HG02678 (cell line): ENCODE results near the gene MAP3K15.
A peak's percentile ranks its signal among the peaks of the same experiment; 100 is the strongest.

Source experiments
- ATAC-seq: cut with Tn5 transposase; IDR thresholded peaks from one replicate; pipeline ENCODE4 v1.9.1; 2021; ENCODE audit warnings: mild to moderate bottlenecking, moderate library complexity; ENCODE audit not compliant: unreplicated experiment

Gene MAP3K15

GRCh38 chrX:19350941-19351384, 164.3 kb downstream of the MAP3K15 start:
- peak; percentile 98 for ATAC-seq

GRCh38 chrX:19349264-19349663, 166.0 kb downstream of the MAP3K15 start:
- ATAC-seq: no peak

- no peak for ATAC-seq
These were observed 167.4 kb downstream of the MAP3K15 start for GRCh38 chrX:19347916-19348315.

DNA sequence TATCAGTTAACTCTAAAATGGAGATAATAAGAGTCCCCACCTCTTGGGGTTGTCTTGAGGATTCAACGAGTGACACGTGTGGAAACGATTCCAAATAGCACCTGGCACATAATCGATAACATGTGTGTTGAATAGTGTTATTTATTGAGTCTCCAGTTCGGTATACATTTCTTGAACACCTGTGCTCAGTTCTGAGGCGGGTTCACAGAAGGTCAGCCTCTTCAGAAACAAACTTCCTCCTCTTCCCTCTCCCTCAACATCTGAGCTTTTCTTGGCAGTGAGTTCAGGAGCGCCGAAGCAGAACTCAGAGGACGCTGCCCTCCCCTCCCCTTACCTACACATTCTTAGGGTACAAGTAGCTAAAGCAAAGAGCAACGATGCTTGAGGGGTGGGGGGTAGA, 170.6 kb downstream of the MAP3K15 start:
- ATAC-seq: no peak

DNA sequence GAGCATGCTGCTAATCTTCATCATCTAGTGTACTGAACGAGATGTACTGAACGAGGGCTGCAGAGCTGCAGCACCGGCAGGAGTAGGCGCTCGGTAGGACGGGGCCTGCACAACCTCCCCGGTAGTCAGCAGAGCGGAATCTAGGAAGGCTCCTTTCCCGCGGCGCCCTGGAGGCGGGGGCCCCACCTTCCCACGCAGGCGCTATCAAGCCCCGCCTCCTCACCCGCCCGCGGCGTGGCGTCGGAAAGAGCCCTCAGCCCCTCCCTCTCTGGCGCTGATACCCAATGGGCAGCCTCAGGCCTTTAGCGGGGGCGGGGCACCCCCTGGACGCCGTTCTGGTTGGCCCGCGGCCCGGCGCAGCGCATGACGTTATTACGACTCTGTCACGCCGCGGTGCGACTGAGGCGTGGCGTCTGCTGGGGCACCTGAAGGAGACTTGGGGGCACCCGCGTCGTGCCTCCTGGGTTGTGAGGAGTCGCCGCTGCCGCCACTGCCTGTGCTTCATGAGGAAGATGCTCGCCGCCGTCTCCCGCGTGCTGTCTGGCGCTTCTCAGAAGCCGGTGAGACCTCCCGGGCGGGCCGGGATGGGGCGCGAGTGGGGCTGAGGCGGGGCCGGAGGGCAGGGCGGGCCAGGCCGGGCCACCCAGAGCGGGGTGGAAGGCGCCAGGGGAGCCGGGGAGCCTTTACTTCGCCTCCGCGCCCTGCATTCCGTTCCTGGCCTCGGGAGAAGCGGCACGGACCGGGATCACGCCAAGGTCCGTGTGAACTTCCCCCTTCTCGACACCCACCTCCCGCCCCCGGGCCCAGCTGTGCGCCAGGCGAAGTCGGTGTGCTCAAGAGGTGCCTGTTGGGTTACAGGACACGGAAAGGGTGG, 171.5 kb downstream of the MAP3K15 start, which contains the start of gene PDHA1:
PDHA1 (plus strand) TSS at position 393 of the 874 bp plus-strand sequence; CDS start at position 504, 111 bp downstream.
- peak; percentile 98 for ATAC-seq

DNA sequence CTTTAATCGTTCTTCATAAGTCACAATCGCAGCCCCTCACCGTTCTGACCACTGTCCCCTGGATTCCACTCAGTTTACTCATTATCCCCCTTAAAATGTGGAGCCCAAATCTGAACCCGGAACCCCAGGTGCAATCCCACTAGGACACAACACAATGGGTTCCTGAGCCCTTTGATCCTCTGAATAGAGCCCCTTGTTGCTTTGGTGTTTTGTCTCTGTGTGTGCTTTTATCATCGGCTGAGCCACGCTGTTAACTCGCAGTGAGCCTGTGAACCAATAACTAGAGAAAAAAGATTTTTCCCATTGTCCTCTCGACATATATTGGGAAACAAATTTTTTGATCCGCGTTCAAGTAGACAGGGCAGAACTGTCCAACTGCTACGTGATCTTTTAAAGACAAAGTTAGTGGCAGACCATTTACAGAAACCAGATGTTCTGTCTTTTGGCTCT, 172.2 kb downstream of the MAP3K15 start:
- no peak for ATAC-seq

- no peak for ATAC-seq
These were observed 172.9 kb downstream of the MAP3K15 start for GRCh38 chrX:19342331-19342906.

DNA sequence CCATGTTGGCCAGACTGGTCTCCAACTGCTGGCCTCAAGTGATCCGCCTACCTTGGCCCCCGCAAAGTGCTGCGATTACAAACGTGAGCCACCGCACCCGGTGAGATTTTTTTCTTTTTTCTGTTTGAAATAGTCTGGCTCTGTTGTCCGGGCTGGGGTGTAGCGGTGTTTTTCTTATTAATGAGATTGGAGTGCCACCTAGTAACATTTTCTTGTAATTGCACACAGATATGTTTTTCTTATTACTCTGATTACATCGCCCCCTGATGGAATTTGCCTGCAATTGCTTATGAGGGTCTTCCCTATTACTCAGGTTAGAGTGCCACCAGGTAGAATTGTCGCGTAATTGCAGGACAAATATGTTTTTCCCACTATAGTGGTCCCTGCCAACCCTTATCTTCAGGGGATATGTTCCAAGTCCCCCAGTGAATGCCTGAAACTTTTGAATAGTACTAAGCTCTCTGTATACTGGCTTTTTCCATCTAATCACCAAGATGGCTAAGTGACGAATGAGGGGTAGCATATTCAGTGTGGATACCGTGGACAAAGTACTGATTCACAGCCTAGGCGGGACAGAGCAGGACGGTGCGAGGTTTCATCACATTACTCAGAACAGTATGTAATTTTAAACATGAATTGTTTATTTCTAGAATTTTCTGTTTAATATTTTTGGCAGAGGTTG, 180.2 kb downstream of the MAP3K15 start:
- no peak for ATAC-seq

DNA sequence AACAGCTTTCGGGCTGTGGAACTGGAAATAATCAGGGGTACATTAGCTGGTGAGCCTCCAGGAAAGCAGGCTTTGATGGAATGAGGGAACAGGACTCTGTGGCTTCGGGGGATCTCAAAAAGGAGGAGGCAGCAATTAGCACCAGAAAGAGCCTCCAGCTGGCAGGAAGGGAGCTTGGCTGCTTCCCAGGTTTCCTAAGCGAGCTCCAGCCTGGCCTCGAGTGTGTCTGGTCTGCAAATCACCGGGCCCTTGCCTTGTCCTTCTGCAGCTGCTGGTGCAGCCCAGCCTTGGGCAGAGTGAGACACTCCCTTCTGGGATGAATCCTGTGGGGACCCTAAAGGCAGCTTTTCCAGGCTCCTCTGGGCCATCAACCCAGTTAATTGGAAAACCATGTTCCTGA, 182.3 kb downstream of the MAP3K15 start:
- no peak for ATAC-seq

GRCh38 chrX:19331831-19332230, 183.5 kb downstream of the MAP3K15 start:
- ATAC-seq: no peak

- no peak for ATAC-seq
These were observed 188.7 kb downstream of the MAP3K15 start for GRCh38 chrX:19326567-19326966.
